ENCODE results near the gene HNRNPA1. TPM values are rescaled to one million over a fixed set of nuclear protein-coding genes. Genes with fewer than 3 reads are reported as not detected.
A peak's percentile ranks its signal among the peaks of the same experiment; 100 is the strongest.

Gene HNRNPA1
- total and polyA plus RNA-seq, 9 of the 15 experiments (the other 6 are each of a cell fraction or from before 2014, with no cell fraction given), result 1,166 to 2,703 (median 1,815) TPM

DNA sequence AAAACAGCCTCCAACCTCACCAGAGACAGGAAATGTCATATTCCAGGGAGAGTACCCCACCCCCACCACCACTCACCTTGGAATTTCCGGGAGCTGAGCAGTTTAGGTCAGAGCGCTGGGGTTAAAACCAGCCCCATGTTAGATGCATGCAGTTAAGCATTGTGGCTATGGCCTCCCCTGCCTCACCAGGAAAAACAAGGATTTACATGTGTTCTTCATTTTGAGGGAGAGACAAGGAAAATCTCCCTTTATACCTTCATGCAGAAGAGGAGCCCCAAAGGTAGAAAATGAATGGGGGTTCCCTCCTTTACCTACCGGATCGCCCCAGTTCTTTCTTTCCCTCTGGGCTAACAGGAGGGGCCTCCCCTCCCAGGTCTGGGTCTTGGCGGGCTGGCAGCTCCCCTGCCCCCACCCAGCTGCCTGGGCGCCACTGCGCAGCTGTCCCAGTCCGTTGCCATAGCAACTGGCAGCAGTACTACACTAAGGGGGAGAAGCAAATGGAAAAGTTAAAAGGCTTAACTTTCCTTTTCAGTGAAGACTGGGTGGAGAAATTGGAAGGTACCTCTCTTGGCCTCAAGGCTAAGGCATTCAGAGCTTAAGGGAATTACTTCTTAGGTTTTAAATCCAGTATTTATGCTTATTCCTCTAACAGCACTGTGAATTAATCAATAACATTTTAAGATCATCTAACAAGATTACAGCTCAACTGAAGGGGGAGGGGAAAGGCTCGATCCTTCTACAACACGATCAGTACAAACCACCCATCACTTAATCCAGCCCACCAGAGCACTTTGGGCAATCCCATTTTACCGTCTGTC, 21.1 kb upstream of the HNRNPA1 start (continued):
- TF ChIP-seq ZBTB7A (IDR thresholded peaks at IDR 0.05; ENCODE audit: borderline replicate concordance, control insufficient read depth, low read depth, low read length), result peak; percentile 38; the same call in 1 of the 2 replicates
- TF ChIP-seq ETS2 (tag; IDR thresholded peaks at IDR 0.05; ENCODE audit: borderline replicate concordance, poor library complexity, severe bottlenecking), result no peak
- TF ChIP-seq MYNN (IDR thresholded peaks at IDR 0.05), result peak; percentile 73; the same call in 1 of the 2 replicates
- TF ChIP-seq MYNN (CRISPR knock-in tag; IDR thresholded peaks at IDR 0.05), result no peak
- TF ChIP-seq YY1 (IDR thresholded peaks at IDR 0.05; ENCODE audit: borderline replicate concordance in 1 of 3, control insufficient read depth in 1 of 3, extremely low read depth in 1 of 3, insufficient read depth in 3 of 3, insufficient read length in 1 of 3, insufficient replicate concordance in 2 of 3, low read depth in 1 of 3, low read length in 2 of 3), result peak in 1 of 3 experiments; percentile 60
- no peak for TF ChIP-seq STAG1 (CRISPR knock-in tag; IDR thresholded peaks at IDR 0.05; ENCODE audit: borderline replicate concordance)
- no peak for TF ChIP-seq PHB2 (IDR thresholded peaks at IDR 0.05; ENCODE audit: low read depth)
- no peak for TF ChIP-seq TEAD1 (CRISPR knock-in tag; IDR thresholded peaks at IDR 0.05)
- no peak for TF ChIP-seq ZSCAN32 (CRISPR knock-in tag; IDR thresholded peaks at IDR 0.05)
- TF ChIP-seq CBX2 (IDR thresholded peaks at IDR 0.05; ENCODE audit: insufficient read depth, low read length, poor library complexity, severe bottlenecking), result no peak
- peak; percentile 13; the same call in 1 of the 2 replicates for TF ChIP-seq GATAD2A (IDR thresholded peaks at IDR 0.05)
- TF ChIP-seq, protein P1, sequence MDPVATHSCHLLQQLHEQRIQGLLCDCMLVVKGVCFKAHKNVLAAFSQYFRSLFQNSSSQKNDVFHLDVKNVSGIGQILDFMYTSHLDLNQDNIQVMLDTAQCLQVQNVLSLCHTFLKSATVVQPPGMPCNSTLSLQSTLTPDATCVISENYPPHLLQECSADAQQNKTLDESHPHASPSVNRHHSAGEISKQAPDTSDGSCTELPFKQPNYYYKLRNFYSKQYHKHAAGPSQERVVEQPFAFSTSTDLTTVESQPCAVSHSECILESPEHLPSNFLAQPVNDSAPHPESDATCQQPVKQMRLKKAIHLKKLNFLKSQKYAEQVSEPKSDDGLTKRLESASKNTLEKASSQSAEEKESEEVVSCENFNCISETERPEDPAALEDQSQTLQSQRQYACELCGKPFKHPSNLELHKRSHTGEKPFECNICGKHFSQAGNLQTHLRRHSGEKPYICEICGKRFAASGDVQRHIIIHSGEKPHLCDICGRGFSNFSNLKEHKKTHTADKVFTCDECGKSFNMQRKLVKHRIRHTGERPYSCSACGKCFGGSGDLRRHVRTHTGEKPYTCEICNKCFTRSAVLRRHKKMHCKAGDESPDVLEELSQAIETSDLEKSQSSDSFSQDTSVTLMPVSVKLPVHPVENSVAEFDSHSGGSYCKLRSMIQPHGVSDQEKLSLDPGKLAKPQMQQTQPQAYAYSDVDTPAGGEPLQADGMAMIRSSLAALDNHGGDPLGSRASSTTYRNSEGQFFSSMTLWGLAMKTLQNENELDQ (CRISPR knock-in tag; IDR thresholded peaks at IDR 0.05; ENCODE audit: borderline replicate concordance), result no peak
- no peak for TF ChIP-seq BHLHE40 (IDR thresholded peaks at IDR 0.05; ENCODE audit: low read length)
- TF ChIP-seq RBM34 (IDR thresholded peaks at IDR 0.05; ENCODE audit: borderline replicate concordance, insufficient read depth, low read length), result no peak
- TF ChIP-seq, protein P2, sequence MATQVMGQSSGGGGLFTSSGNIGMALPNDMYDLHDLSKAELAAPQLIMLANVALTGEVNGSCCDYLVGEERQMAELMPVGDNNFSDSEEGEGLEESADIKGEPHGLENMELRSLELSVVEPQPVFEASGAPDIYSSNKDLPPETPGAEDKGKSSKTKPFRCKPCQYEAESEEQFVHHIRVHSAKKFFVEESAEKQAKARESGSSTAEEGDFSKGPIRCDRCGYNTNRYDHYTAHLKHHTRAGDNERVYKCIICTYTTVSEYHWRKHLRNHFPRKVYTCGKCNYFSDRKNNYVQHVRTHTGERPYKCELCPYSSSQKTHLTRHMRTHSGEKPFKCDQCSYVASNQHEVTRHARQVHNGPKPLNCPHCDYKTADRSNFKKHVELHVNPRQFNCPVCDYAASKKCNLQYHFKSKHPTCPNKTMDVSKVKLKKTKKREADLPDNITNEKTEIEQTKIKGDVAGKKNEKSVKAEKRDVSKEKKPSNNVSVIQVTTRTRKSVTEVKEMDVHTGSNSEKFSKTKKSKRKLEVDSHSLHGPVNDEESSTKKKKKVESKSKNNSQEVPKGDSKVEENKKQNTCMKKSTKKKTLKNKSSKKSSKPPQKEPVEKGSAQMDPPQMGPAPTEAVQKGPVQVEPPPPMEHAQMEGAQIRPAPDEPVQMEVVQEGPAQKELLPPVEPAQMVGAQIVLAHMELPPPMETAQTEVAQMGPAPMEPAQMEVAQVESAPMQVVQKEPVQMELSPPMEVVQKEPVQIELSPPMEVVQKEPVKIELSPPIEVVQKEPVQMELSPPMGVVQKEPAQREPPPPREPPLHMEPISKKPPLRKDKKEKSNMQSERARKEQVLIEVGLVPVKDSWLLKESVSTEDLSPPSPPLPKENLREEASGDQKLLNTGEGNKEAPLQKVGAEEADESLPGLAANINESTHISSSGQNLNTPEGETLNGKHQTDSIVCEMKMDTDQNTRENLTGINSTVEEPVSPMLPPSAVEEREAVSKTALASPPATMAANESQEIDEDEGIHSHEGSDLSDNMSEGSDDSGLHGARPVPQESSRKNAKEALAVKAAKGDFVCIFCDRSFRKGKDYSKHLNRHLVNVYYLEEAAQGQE (IDR thresholded peaks at IDR 0.05; ENCODE audit: borderline replicate concordance), result 0 out of 2 replicates have a peak, but pooled peaks have one; percentile 2
- TF ChIP-seq, protein P2 (CRISPR knock-in tag; IDR thresholded peaks at IDR 0.05; ENCODE audit: low read depth), result no peak
- TF ChIP-seq SIN3B (IDR thresholded peaks at IDR 0.05; ENCODE audit: low read depth), result no peak

Data from K562 (cell line).